Mesenchymal stem cell (in vitro differentiated cells and primary cell): ENCODE measurements around the gene LBP.
"Not testable (repeated sequence)": the region's sequence is repeated elsewhere in the genome, so short reads cannot be mapped to it uniquely, and the experiment has no call there.

Experiments
- DNase-seq: peaks from one replicate; pipeline ENCODE4 v3.0.0-alpha.2; 2013
- H2AFZ ChIP-seq: one replicate; pipeline ENCODE4 v1.6.1; 2013; ENCODE audit warnings: low read depth, mild to moderate bottlenecking, control low read depth, inconsistent platforms, low read length, moderate library complexity
- H2AK5ac ChIP-seq: 2 replicates; pipeline ENCODE4 v1.6.1; 2013; ENCODE audit warnings: low read length, moderate library complexity, mild to moderate bottlenecking, inconsistent platforms; ENCODE audit not compliant: severe bottlenecking
- H2BK120ac ChIP-seq: one replicate; pipeline ENCODE4 v1.6.1; 2013; ENCODE audit warnings: low read depth, mild to moderate bottlenecking, inconsistent platforms, low read length, moderate library complexity
- H2BK12ac ChIP-seq, 2 experiments: one replicate each; pipeline ENCODE4 v1.6.1; 2013; ENCODE audit warnings: inconsistent platforms in 2 of 2, low read length in 2 of 2, mild to moderate bottlenecking in 2 of 2, moderate library complexity in 2 of 2, control low read depth in 1 of 2
- H2BK15ac ChIP-seq: one replicate; pipeline ENCODE4 v1.6.1; 2013; ENCODE audit warnings: mild to moderate bottlenecking, low read depth, inconsistent platforms; ENCODE audit not compliant: poor library complexity, severe bottlenecking
- H2BK5ac ChIP-seq: 2 replicates; pipeline ENCODE4 v1.6.1; 2013; ENCODE audit warnings: low read depth, mild to moderate bottlenecking, low read length, control low read depth, inconsistent platforms; ENCODE audit not compliant: poor library complexity, severe bottlenecking
- H3K14ac ChIP-seq, 2 experiments: one replicate each; pipeline ENCODE4 v1.6.1; 2013; ENCODE audit warnings: inconsistent platforms in 2 of 2, low read length in 2 of 2, control low read depth in 1 of 2, mild to moderate bottlenecking in 1 of 2, moderate library complexity in 1 of 2
- H3K18ac ChIP-seq, 2 experiments: one replicate each; pipeline ENCODE4 v1.6.1; 2013; ENCODE audit warnings: inconsistent platforms in 2 of 2, low read length in 2 of 2, control low read depth in 1 of 2, low read depth in 1 of 2, mild to moderate bottlenecking in 1 of 2
- H3K23ac ChIP-seq, 2 experiments: one replicate each; pipeline ENCODE4 v1.6.1; 2013; ENCODE audit warnings: inconsistent platforms in 2 of 2, low read length in 2 of 2, mild to moderate bottlenecking in 2 of 2, moderate library complexity in 2 of 2, control low read depth in 1 of 2
- H3K27ac ChIP-seq: 2 replicates; pipeline ENCODE4 v1.5.1; 2013; ENCODE audit warnings: mild to moderate bottlenecking, moderate library complexity, low read length, control low read depth, inconsistent platforms; ENCODE audit not compliant: poor library complexity, severe bottlenecking
- H3K27me3 ChIP-seq, 2 experiments: 2 replicates each; pipeline versions ENCODE4 v1.6.1 to v1.7.0; 2013; ENCODE audit warnings: low read length in 2 of 2, mild to moderate bottlenecking in 2 of 2, moderate library complexity in 2 of 2, control low read depth in 1 of 2, inconsistent platforms in 1 of 2; ENCODE audit not compliant: control insufficient read depth in 1 of 2, insufficient read depth in 1 of 2
- H3K36me3 ChIP-seq, 2 experiments: 2 replicates each; pipeline versions ENCODE4 v1.6.1 to v1.7.0; 2013; ENCODE audit warnings: low read length in 2 of 2, control low read depth in 1 of 2, inconsistent platforms in 1 of 2, low read depth in 1 of 2, mild to moderate bottlenecking in 1 of 2; ENCODE audit not compliant: insufficient read depth in 2 of 2, control insufficient read depth in 1 of 2
- H3K4ac ChIP-seq, 2 experiments: one replicate each; pipeline ENCODE4 v1.6.1; 2013; ENCODE audit warnings: inconsistent platforms in 2 of 2, low read length in 2 of 2, mild to moderate bottlenecking in 2 of 2, moderate library complexity in 2 of 2, control low read depth in 1 of 2, low read depth in 1 of 2
- H3K4me1 ChIP-seq: 2 replicates; pipeline ENCODE4 v1.6.1; 2013; ENCODE audit warnings: low read depth, low read length, control low read depth; ENCODE audit not compliant: control insufficient read depth, insufficient read depth
- H3K4me2 ChIP-seq: 2 replicates; pipeline ENCODE4 v1.6.1; 2013; ENCODE audit warnings: low read length, mild to moderate bottlenecking, inconsistent platforms; ENCODE audit not compliant: poor library complexity, severe bottlenecking
- H3K4me3 ChIP-seq, 2 experiments: 2 replicates each; pipeline versions ENCODE4 v1.5.1 to v1.7.0; 2013; ENCODE audit warnings: low read length in 2 of 2, mild to moderate bottlenecking in 2 of 2, control low read depth in 1 of 2, low read depth in 1 of 2; ENCODE audit not compliant: insufficient read depth in 1 of 2
- H3K79me1 ChIP-seq: replicated peaks from 2 replicates; pipeline ENCODE4 v1.6.1; 2013; ENCODE audit warnings: mild to moderate bottlenecking, control low read depth, low read length, inconsistent platforms; ENCODE audit not compliant: poor library complexity, severe bottlenecking
- H3K9ac ChIP-seq: 2 replicates; pipeline ENCODE4 v1.7.0; 2013; ENCODE audit warnings: mild to moderate bottlenecking, low read length, moderate library complexity
- H3K9me3 ChIP-seq: 2 replicates; pipeline ENCODE4 v1.7.0; 2013; ENCODE audit warnings: mild to moderate bottlenecking, low read length; ENCODE audit not compliant: control insufficient read depth
- H4K8ac ChIP-seq: one replicate; pipeline ENCODE4 v1.6.1; 2013; ENCODE audit warnings: inconsistent platforms, mild to moderate bottlenecking, low read length, moderate library complexity
- H4K91ac ChIP-seq: one replicate; pipeline ENCODE4 v1.6.1; 2013; ENCODE audit warnings: mild to moderate bottlenecking, low read length, inconsistent platforms
- WGBS: methylation state at CpG from one replicate; pipeline ENCODE4 v1.1.7; 2013; ENCODE audit warnings: mixed read lengths; 5-methylcytosine and 5-hydroxymethylcytosine counted together

LBP gene

DNA sequence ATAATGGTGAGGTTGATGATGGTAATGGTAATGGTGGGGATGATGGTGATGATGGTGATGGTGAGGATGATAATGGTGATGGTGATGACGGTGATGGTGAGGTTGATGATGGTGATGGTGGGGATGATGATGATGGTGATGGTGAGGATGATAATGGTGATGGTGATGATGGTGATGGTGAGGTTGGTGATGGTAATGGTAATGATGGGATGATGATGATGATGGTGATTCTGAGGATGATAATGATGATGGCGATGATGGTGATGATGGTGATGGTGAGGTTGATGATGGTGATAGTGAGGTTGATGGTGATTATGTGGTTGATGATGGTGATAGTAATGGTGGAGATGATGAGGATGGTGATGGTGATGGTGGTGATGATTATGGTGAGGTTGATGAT is 32.6 kb upstream of the LBP start:
- Histone ChIP-seq H3K27me3 (peaks cover 47 to 70% of the 10 kb centered on the region in 2 experiments), H3K4me2 (no peak overlapping the region), H3K79me1 (no peaks in the 10 kb centered on the region), H3K4ac (no peak overlapping the region), H3K23ac (no peak overlapping the region), H2BK12ac (no peak overlapping the region), H3K4me1 (peaks cover 3% of the 10 kb centered on the region), H4K8ac (no peak overlapping the region), H2BK15ac (no peak overlapping the region), H2AK5ac (no peak overlapping the region), H2BK120ac (no peak overlapping the region), H2BK5ac (no peak overlapping the region), H3K4me3 (no peak overlapping the region), H3K9me3 (no peaks in the 10 kb centered on the region), H4K91ac (no peak overlapping the region), H3K14ac (no peak overlapping the region), H3K9ac (no peak overlapping the region), H3K36me3 (no peaks in the 10 kb centered on the region), H2AFZ (no peak overlapping the region), H3K27ac (no peak overlapping the region), H3K18ac (no peak overlapping the region)
- no peak for DNase-seq
- 87% methylated on average over 2 of the region's 2 CpGs for WGBS

DNA sequence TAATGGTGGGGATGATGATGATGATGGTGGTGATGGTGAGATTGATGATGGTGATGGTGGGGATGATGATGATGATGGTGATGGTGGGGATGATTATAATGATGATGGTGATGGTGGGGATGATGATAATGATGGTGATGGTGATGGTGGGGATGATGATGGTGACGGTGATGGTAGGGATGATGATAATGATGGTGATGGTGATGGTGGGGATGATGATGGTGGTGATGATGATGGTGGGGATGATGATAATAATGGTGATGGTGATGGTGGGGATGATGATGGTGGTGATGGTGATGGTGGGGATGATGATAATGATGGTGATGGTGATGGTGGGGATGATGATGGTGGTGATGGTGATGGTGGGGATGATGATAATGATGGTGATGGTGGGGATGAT is 31.9 kb upstream of the LBP start:
- H3K27me3 ChIP-seq, result peaks cover 47 to 69% of the 10 kb centered on the region in 2 experiments
- not testable (repeated sequence) for H2BK5ac ChIP-seq, H2BK12ac ChIP-seq, H3K36me3 ChIP-seq, H3K4ac ChIP-seq, H3K9me3 ChIP-seq, H2BK15ac ChIP-seq, H2AK5ac ChIP-seq, H3K9ac ChIP-seq, H3K23ac ChIP-seq, H2AFZ ChIP-seq, H4K91ac ChIP-seq, H3K4me3 ChIP-seq, H4K8ac ChIP-seq, H3K27ac ChIP-seq, H3K79me1 ChIP-seq, DNase-seq, H3K4me1 ChIP-seq, H3K4me2 ChIP-seq, H3K14ac ChIP-seq, H2BK120ac ChIP-seq, H3K18ac ChIP-seq
- 90% methylated on average over 1 of the region's 1 CpG for WGBS

DNA sequence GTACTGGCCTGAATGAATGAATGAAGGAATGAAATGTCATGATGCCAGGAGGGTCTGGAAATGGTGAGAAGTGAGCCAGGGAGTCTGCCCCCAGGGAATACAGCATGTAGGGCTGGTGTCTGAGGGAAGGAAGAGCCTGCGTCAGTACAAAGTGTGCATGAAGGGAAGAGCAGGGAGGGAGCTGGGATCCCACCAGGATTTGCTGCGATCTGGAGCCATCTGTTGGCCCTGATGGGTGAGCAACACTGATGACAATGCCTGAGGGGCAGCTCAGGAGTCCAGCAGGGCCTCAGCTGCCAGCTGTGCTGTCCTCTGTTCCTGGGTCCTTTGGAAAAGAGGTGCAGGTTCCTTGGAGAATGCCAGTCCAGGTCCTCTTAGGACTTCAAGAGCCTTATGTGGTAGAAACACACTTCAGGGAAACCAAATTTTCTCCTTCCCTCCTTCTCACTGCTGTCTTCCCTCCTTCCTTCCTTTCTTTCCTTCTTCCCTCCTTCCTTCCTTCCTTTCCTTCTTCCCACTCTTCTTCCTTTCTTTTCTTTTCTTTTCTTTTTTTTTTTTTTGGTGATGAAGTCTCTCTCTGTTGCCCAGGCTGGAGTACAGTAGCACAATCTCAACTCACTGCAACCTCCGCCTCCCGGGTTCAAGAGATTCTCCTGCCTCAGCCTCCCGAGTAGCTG is 30.9 kb upstream of the LBP start:
- DNase-seq, result peak; percentile 31
- Histone ChIP-seq H2BK5ac (no peak overlapping the region), H4K91ac (no peak overlapping the region), H2BK12ac (no peak overlapping the region), H3K4ac (no peak overlapping the region), H3K36me3 (no peaks in the 10 kb centered on the region), H3K27me3 (peaks cover 44 to 69% of the 10 kb centered on the region in 2 experiments), H3K23ac (no peak overlapping the region), H2AK5ac (no peak overlapping the region), H3K79me1 (no peaks in the 10 kb centered on the region), H3K27ac (no peak overlapping the region), H3K14ac (no peak overlapping the region), H3K9ac (no peak overlapping the region), H3K4me2 (no peak overlapping the region), H2BK15ac (no peak overlapping the region), H3K4me1 (peaks cover 3% of the 10 kb centered on the region), H2AFZ (no peak overlapping the region), H3K18ac (no peak overlapping the region), H2BK120ac (no peak overlapping the region), H3K9me3 (no peaks in the 10 kb centered on the region), H3K4me3 (no peak overlapping the region), H4K8ac (no peak overlapping the region)
- WGBS, result 78% methylated on average over 4 of the region's 5 CpGs

DNA sequence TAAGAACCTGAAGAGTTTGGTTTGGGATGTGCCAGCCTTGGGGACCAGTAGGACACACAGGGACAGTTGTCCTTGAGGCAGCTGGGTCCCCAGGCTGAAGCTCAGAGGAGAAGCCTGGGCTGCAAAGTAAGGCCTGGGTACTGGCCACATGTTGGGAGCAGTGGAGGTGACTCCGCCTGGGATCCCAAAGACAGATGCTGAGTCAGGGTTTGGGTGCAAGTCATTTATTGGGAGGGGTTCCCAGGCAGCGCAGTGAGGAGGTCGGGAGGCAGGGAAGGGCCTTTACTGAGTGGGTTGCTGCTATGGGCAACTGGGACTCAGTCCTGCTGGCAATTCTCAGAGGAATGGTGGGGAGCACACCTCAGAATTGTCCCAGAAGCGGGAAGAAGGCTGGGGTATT is 29.9 kb upstream of the LBP start:
- H3K27ac ChIP-seq, result no peak overlapping the region
- 59% methylated on average over 4 of the region's 4 CpGs for WGBS
- peaks cover 3% of the 10 kb centered on the region for H3K4me1 ChIP-seq
- H3K23ac ChIP-seq, result no peak overlapping the region
- DNase-seq, result no peak
- H3K4me3 ChIP-seq, result no peak overlapping the region
- peaks cover 38 to 69% of the 10 kb centered on the region in 2 experiments for H3K27me3 ChIP-seq
- no peaks in the 10 kb centered on the region for H3K9me3 ChIP-seq
- H2BK12ac ChIP-seq, result no peak overlapping the region
- no peak overlapping the region for H2BK15ac ChIP-seq
- no peak overlapping the region for H3K4me2 ChIP-seq
- no peak overlapping the region for H3K9ac ChIP-seq
- no peak overlapping the region for H2BK120ac ChIP-seq
- no peak overlapping the region for H2AK5ac ChIP-seq
- no peak overlapping the region for H3K18ac ChIP-seq
- no peak overlapping the region for H2BK5ac ChIP-seq
- no peak overlapping the region for H3K14ac ChIP-seq
- H3K79me1 ChIP-seq, result no peaks in the 10 kb centered on the region
- H3K4ac ChIP-seq, result no peak overlapping the region
- no peak overlapping the region for H4K8ac ChIP-seq
- no peak overlapping the region for H4K91ac ChIP-seq
- H3K36me3 ChIP-seq, result no peaks in the 10 kb centered on the region
- H2AFZ ChIP-seq, result no peak overlapping the region
